ENCODE data around the gene MMD2.
"Not testable (repeated sequence)": the region's sequence is repeated elsewhere in the genome, so short reads cannot be mapped to it uniquely, and the experiment has no call there.

The MMD2 gene

GRCh38 chr7:4958477-4959301 is at the start of gene MMD2:
Gene MMD2, minus strand, starts transcription at chr7:4959187. Its CDS starts 170 bp downstream, at chr7:4959017.
- FAIRE-seq = no peak

GRCh38 chr7:5005066-5005465 is 46.1 kb upstream of the MMD2 start:
- FAIRE-seq = no peak

GRCh38 chr7:5001911-5002310 is 42.9 kb upstream of the MMD2 start:
- FAIRE-seq = no peak

GRCh38 chr7:5001003-5001402 is 42.0 kb upstream of the MMD2 start:
- no peak for FAIRE-seq

- FAIRE-seq = no peak
Measured at GRCh38 chr7:4999369-4999950, 40.5 kb upstream of the MMD2 start.

- FAIRE-seq = no peak
Measured at GRCh38 chr7:4998910-4999309, 39.9 kb upstream of the MMD2 start.

GRCh38 chr7:4998244-4998643 is 39.3 kb upstream of the MMD2 start:
- no peak for FAIRE-seq

GRCh38 chr7:4996696-4997222 is 37.8 kb upstream of the MMD2 start:
- FAIRE-seq = no peak

GRCh38 chr7:4995429-4995969 is 36.5 kb upstream of the MMD2 start:
- no peak for FAIRE-seq

- no peak for FAIRE-seq
Measured at GRCh38 chr7:4993471-4993870, 34.5 kb upstream of the MMD2 start.

- not testable (repeated sequence) for FAIRE-seq
Measured at GRCh38 chr7:4982741-4983140, 23.8 kb upstream of the MMD2 start.

- FAIRE-seq = not testable (repeated sequence)
Measured at GRCh38 chr7:4981295-4981890, 22.4 kb upstream of the MMD2 start.

- FAIRE-seq = not testable (repeated sequence)
Measured at GRCh38 chr7:4975626-4976025, 16.6 kb upstream of the MMD2 start.

- no peak for FAIRE-seq
Measured at GRCh38 chr7:4973728-4974198, 14.8 kb upstream of the MMD2 start.

GRCh38 chr7:4972446-4972845 is 13.5 kb upstream of the MMD2 start:
- FAIRE-seq = not testable (repeated sequence)

GRCh38 chr7:4965295-4966022 is 6.5 kb upstream of the MMD2 start:
- FAIRE-seq = no peak

GRCh38 chr7:4964506-4964905 is 5.5 kb upstream of the MMD2 start:
- FAIRE-seq = no peak

- FAIRE-seq = no peak
Measured at GRCh38 chr7:4962872-4963775, 4.1 kb upstream of the MMD2 start.

- no peak for FAIRE-seq
Measured at GRCh38 chr7:4960363-4960762, 1.4 kb upstream of the MMD2 start.

GRCh38 chr7:4959893-4960292 is 906 bp upstream of the MMD2 start:
- no peak for FAIRE-seq

- no peak for FAIRE-seq
Measured at GRCh38 chr7:4959306-4959705, 319 bp upstream of the MMD2 start.
